Natural killer cell (primary cell): ENCODE results near the gene PYGB. TPM values are rescaled to one million over a fixed set of nuclear protein-coding genes. Genes with fewer than 3 reads are reported as not detected.

Experiments used
- ATAC-seq, 3 donors: fragments of 150-1000 bp in 2 of 3; fragments of 200-7000 bp in 1 of 3; cut with Tn5 transposase; 1 replicate in 1 of 3; 2 replicates in 2 of 3; pipeline ENCODE4 v1.10.0; 2021; ENCODE audit warnings: mild to moderate bottlenecking in 2 of 3, moderate library complexity in 2 of 3
- DNase-seq, 2 donors: peaks; one replicate each; pipeline versions ENCODE4 v3.0.0 to v3.0.0-alpha.2; 2013 to 2021; ENCODE audit warnings: mixed read lengths in 1 of 2
- H3K27ac ChIP-seq: one replicate; pipeline ENCODE4 v1.5.1; 2013; ENCODE audit warnings: mild to moderate bottlenecking, low read length
- H3K27me3 ChIP-seq: one replicate; pipeline ENCODE4 v1.6.1; 2013; ENCODE audit warnings: low read length; ENCODE audit not compliant: control insufficient read depth, insufficient read depth
- H3K36me3 ChIP-seq: one replicate; pipeline ENCODE4 v1.6.1; 2013; ENCODE audit warnings: low read length; ENCODE audit not compliant: control insufficient read depth, insufficient read depth
- H3K4me1 ChIP-seq: one replicate; pipeline ENCODE4 v1.6.1; 2013; ENCODE audit warnings: low read length; ENCODE audit not compliant: control insufficient read depth, insufficient read depth
- H3K4me3 ChIP-seq: one replicate; pipeline ENCODE4 v1.5.1; 2013; ENCODE audit warnings: low read length
- H3K9me3 ChIP-seq: one replicate; pipeline ENCODE4 v1.6.1; 2013; ENCODE audit warnings: low read length; ENCODE audit not compliant: control insufficient read depth, insufficient read depth
- H3K27ac Mint-ChIP-seq, 2 donors: one replicate each; pipeline ENCODE4 v1.8.0; 2022; ENCODE audit warnings: mild to moderate bottlenecking in 2 of 2, mixed read lengths in 2 of 2, moderate library complexity in 1 of 2
- H3K27me3 Mint-ChIP-seq, 2 donors: one replicate each; pipeline ENCODE4 v1.8.0; 2022; ENCODE audit warnings: low read depth in 2 of 2, mixed read lengths in 2 of 2
- H3K36me3 Mint-ChIP-seq: one replicate; pipeline ENCODE4 v1.8.0; 2022; ENCODE audit warnings: mixed read lengths
- H3K4me1 Mint-ChIP-seq, 2 donors: one replicate each; pipeline ENCODE4 v1.8.0; 2022; ENCODE audit warnings: mixed read lengths in 2 of 2
- H3K4me3 Mint-ChIP-seq: one replicate; pipeline ENCODE4 v1.8.0; 2022; ENCODE audit warnings: mild to moderate bottlenecking, moderate library complexity, mixed read lengths
- H3K9me3 Mint-ChIP-seq, 2 donors: one replicate each; pipeline ENCODE4 v1.8.0; 2022; ENCODE audit warnings: mixed read lengths in 2 of 2
- CTCF ChIP-seq: fragments of 200-600 bp; IDR thresholded peaks from one replicate; pipeline ENCODE4 v1.8.0; 2022; ENCODE audit warnings: antibody characterized with exemption
- WGBS: methylation state at CpG from one replicate; pipeline ENCODE4 v1.1.7; 2013; ENCODE audit warnings: missing lambda C conversion rate; ENCODE audit not compliant: insufficient coverage; 5-methylcytosine and 5-hydroxymethylcytosine counted together
- intact Hi-C: fragments of 100-400 bp; cut with micrococcal nuclease; formaldehyde crosslinking; loops from one replicate; pipeline ENCODE4 v1.14.2; 2022
- total RNA-seq, 4 donors: library from RNA; stranded (reverse); fragments of 120-200 nt in 1 of 4; gene quantifications; one replicate each; pipeline versions ENCODE4 v1.2.3 to v1.2.4, GENCODE V29; 2013 to 2022

Gene PYGB
- total RNA-seq, 3 donors from 2014 or later (not counting 1 experiment from before 2014, with no cell fraction given) = 39.4 to 55.4 (median 47.0) TPM

- TF ChIP-seq CTCF = no peak
- Mint-ChIP-seq H3K4me3 (no peak overlapping the region), H3K27me3 (no peaks in the 10 kb centered on the region), H3K4me1 (peaks cover 35 to 46% of the 10 kb centered on the region in 2 donors), H3K27ac (no peak overlapping the region), H3K9me3 (no peaks in the 10 kb centered on the region), H3K36me3 (no peaks in the 10 kb centered on the region)
- H3K9me3 ChIP-seq = no peaks in the 10 kb centered on the region
- no peak for ATAC-seq
- H3K4me3 ChIP-seq = no peak overlapping the region
- WGBS = no CpG with 5 or more reads among the region's 1 CpG
- intact Hi-C loops = no loop called here
- H3K4me1 ChIP-seq = peaks cover 6% of the 10 kb centered on the region
- no peaks in the 10 kb centered on the region for H3K36me3 ChIP-seq
- H3K27me3 ChIP-seq = no peaks in the 10 kb centered on the region
- DNase-seq = no peak
- no peak overlapping the region for H3K27ac ChIP-seq
These were observed 92.5 kb downstream of the PYGB start for GRCh38 chr20:25340380-25340779.

- Mint-ChIP-seq H3K9me3 (no peaks in the 10 kb centered on the region), H3K36me3 (no peaks in the 10 kb centered on the region), H3K27me3 (no peaks in the 10 kb centered on the region), H3K4me1 (peaks cover 50 to 61% of the 10 kb centered on the region in 2 donors), H3K4me3 (no peak overlapping the region), H3K27ac (peak overlapping the region; percentile 18 to 27)
- TF ChIP-seq CTCF = no peak
- Histone ChIP-seq H3K36me3 (no peaks in the 10 kb centered on the region), H3K27me3 (no peaks in the 10 kb centered on the region), H3K4me3 (no peak overlapping the region), H3K9me3 (no peaks in the 10 kb centered on the region), H3K4me1 (peaks cover 15% of the 10 kb centered on the region), H3K27ac (no peak overlapping the region)
- DNase-seq (no peak), ATAC-seq (peak in 2 of 3 donors; percentile 15 to 24)
- intact Hi-C loops = no loop called here
- WGBS = 92% methylated on average over 8 of the region's 9 CpGs
These were observed 94.1 kb downstream of the PYGB start for GRCh38 chr20:25341716-25342680.

- Histone ChIP-seq H3K4me3 (no peak overlapping the region), H3K36me3 (no peaks in the 10 kb centered on the region), H3K4me1 (peaks cover 23% of the 10 kb centered on the region), H3K9me3 (no peaks in the 10 kb centered on the region), H3K27ac (no peak overlapping the region), H3K27me3 (no peaks in the 10 kb centered on the region)
- TF ChIP-seq CTCF = no peak
- Mint-ChIP-seq H3K27ac (peak overlapping the region; percentile 21 to 59), H3K36me3 (no peaks in the 10 kb centered on the region), H3K9me3 (no peaks in the 10 kb centered on the region), H3K4me3 (no peak overlapping the region), H3K27me3 (no peaks in the 10 kb centered on the region), H3K4me1 (peaks cover 53 to 60% of the 10 kb centered on the region in 2 donors)
- 94% methylated on average over 3 of the region's 3 CpGs for WGBS
- no peak for DNase-seq
- no peak for ATAC-seq
- intact Hi-C loops = no loop called here
These were observed 96.7 kb downstream of the PYGB start for GRCh38 chr20:25344634-25345033.
